Right hindlimb (tissue), 1 donor: ENCODE measurements around the gene PRMT5.
"Not testable (repeated sequence)": the region's sequence is repeated elsewhere in the genome, so short reads cannot be mapped to it uniquely, and the experiment has no call there.

ENCODE experiments used
- DNase-seq: peaks from one replicate; pipeline ENCODE4 v3.0.0-alpha.2; 2018

The PRMT5 gene

GRCh38 chr14:22929961-22930364 lies 787 bp upstream of the PRMT5 start:
- DNase-seq = no peak

DNA sequence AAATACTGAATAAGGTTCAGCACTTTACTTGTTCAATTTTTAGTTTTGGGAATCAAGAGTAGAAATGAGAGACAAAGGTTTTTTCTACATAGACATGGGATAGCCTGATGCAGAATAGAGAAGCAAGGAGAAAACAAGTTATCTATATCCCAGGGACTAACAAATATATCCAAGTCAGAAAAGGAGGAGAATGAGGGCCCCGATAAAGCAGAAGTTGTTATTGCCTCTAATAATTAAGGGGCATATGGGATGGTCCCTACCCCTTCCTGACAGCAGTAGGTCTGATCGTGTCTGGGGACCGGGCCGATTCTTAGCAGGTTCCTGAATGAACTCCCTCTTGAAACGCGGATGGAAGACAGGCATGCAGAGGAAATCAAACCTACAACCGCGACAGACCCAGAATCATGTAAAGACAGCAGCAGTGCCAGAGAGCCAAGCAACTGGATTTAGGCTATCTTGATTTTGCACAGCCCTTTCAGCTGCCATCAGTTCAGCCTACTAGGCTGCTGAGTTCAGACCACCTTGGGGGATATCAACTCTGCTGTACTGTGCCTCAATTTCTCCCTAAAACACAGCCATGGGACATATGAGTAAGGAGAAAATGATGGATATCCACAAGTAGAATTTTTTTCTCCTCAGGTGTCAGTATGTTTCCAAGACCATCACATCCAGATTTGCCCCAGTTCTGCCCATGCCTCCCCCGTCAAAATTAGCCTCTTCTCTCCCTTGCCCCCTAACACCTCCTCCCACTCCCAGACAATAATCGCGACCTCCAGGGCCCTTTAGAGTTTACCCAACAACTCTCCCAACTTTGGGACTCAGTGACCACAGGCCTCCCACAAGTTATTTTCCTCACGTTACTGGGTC lies 706 bp downstream of the PRMT5 start:
- DNase-seq = no peak

- DNase-seq = no peak
These were observed 2.9 kb downstream of the PRMT5 start for GRCh38 chr14:22926316-22926715.

DNA sequence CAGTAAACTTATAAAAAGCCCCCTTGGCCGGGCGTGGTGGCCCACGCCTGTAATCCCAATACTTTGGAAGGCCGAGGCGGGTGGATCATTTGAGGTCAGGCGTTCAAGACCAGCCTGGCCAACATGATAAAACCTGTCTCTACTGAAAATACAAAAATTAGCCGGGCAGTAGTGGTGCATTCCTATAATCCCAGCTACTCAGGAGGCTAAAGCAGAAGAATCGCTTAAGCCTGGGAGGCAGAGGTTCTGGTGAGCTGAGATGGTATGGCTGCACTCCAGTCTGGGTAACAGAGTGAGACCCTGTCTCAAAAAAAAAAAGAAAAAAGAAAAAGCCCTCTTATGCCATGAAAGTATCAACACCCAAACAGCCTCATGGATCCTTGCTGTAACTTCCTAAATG lies 3.7 kb downstream of the PRMT5 start:
- DNase-seq = no peak

GRCh38 chr14:22923746-22924145 lies 5.4 kb downstream of the PRMT5 start:
- DNase-seq = no peak

DNA sequence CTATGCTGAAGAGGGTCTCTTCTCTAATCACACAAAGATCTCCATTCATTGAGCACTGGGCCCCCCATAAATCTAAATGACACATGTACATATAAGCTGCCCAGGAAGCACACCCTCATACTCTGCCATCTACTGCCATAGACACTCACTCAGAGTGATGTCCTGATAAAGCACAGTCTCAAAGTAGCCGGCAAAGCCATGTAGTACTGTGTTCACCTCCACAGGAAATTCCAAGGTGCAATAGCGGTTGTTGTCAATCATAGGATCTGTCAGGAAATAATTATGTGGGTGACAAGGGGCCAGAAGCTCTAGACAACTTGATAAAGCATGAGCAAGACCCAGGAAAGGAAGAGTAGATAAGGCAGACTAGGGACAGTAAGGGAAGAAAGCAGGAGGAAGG lies 6.9 kb downstream of the PRMT5 start:
- DNase-seq = no peak

DNA sequence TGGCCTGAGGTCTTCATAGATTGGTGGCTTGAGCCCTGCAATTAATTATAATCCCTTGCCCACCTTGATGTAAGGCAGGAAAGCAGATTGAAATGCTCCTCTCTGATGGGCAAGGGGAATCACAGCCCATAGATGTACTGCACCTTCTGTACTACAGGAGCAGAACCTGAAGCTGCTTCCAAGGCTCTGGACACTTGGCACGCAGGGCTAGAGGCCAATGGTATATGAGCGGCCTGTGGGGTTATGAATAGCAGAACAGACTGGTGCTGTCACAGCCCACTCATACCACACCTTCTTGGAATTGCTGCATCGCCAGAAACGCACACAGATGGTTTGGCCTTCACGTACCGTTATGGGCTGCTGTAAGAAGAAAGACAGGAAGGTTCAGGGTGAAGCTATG lies 8.5 kb downstream of the PRMT5 start:
- no peak for DNase-seq

- no peak for DNase-seq
These were observed 9.6 kb downstream of the PRMT5 start for GRCh38 chr14:22919601-22919921.

GRCh38 chr14:22918804-22919600 lies 10.2 kb downstream of the PRMT5 start, which contains the start of gene RBM23:
Gene RBM23 (minus strand): TSS chr14:22919149.
- peak; percentile 100 for DNase-seq

- DNase-seq = no peak
These were observed 13.2 kb downstream of the PRMT5 start for GRCh38 chr14:22915886-22916521.

- DNase-seq = not testable (repeated sequence)
These were observed 14.3 kb downstream of the PRMT5 start for GRCh38 chr14:22914836-22915235.

DNA sequence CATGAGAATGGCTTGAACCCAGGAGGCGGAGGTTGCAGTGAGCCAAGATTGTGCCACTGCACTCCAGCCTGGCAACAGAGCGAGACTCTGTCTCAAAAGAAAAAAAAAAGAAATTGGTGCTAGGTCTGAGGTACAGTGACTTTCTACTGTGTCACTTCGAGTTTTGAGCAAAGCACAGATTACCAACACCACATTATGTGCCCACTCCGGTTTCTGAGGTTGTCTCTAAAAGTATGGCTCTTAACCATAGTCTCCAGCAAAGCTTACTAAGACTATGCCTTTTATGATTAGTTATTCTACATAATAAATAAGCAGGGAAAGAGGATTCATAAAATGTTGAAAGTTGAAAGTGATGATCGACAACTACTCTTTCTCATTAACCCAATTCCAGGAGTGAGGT lies 18.3 kb downstream of the PRMT5 start:
- DNase-seq = no peak

GRCh38 chr14:22908601-22909000 lies 20.6 kb downstream of the PRMT5 start:
- no peak for DNase-seq

DNA sequence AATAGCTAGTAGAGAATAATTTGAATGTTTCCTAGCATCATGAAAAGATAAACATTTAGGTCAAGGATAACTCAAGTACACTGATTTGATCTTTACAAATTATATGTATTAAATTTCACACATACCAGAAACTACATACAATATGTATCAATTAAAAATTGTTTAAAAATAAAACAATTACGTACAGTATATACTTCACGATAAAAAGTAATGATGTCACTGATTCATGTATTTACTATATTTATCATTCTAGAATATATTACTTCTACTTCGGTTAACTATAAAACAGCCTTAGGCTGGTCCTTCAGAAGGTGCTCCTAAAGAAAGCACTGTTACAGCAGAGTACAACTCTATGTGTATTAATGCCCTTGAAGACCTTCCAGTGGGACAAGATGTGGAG lies 21.7 kb downstream of the PRMT5 start:
- DNase-seq = no peak

GRCh38 chr14:22906073-22906472 lies 23.1 kb downstream of the PRMT5 start:
- no peak for DNase-seq

GRCh38 chr14:22905627-22906026 lies 23.5 kb downstream of the PRMT5 start:
- DNase-seq = no peak

GRCh38 chr14:22903742-22904087 lies 25.5 kb downstream of the PRMT5 start:
- DNase-seq = no peak

DNA sequence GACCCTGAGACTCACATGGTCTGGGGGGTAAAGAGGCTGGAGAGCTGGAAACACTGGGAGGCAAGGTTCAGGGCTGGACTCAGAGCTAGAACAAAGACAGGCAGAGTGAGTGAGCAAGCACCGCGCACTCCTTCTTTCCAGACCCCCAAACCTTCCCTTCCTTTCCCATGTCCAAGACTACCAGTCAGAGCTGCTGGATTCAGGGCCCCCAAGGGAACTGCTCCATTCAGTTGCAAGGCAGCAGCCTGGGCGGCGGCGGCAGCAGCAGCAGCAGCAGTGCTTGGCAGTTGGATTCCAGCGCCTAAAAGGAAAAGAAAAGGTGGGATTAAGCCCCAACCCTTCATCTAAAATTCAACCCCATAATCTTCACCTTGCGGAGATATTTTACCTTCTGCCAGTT lies 27.4 kb downstream of the PRMT5 start:
- no peak for DNase-seq

DNA sequence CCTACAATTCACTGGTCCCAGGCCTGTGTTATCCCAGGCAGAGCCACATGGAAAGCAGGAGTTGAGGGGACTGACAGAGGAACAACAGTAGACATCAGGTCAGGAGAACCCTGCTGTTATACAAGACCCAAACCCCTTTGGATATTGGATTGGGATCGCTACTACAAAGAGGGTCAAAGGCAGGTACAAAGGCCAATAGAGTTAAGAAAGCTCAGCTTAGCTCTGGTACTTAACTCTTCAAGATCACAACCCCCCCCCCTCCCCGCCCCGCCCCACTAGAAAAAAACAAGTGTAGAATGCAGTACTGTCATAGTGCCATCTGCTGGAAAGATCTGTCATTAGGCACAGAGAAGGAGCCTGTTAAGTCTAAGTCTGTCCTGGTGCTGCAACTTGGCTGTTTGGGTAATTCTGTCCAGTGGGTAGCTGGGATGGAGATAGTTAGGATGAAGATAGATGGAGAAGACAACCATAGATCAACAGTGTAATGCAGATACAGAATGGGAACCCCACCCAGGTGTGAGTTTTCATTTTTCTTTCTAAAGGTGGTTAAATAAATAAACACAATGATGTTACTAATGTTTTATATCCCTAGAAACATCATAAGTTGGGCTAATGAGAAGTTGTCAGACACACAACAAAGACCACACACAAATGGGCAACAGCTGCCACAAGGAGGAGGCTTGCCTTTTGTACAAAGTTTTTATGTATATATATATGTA lies 28.9 kb downstream of the PRMT5 start:
- peak; percentile 71 for DNase-seq

GRCh38 chr14:22898302-22899090 lies 30.7 kb downstream of the PRMT5 start:
- no peak for DNase-seq

GRCh38 chr14:22897357-22897756 lies 31.8 kb downstream of the PRMT5 start:
- DNase-seq = no peak

DNA sequence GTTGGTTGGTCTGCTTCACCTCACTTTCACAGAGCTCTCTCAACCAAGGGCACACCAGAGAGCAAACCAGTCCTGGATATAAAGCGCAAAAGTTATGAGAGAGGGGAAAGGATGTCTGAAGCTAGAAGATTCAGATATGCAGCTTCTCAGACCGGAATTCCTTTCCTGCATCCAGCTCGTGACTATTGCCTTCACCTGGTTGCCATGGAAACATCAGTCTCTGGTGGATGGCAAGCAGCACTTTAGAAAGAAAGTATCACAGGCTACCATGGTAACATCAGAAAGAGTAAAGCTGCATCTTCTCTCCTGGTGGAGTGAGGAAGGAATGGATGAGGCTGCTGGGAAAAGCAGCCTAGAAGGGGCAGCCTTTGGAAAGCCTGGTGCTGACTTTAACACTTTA lies 32.4 kb downstream of the PRMT5 start:
- no peak for DNase-seq
